ENCODE measurements around the gene GPC6.

Gene GPC6

DNA sequence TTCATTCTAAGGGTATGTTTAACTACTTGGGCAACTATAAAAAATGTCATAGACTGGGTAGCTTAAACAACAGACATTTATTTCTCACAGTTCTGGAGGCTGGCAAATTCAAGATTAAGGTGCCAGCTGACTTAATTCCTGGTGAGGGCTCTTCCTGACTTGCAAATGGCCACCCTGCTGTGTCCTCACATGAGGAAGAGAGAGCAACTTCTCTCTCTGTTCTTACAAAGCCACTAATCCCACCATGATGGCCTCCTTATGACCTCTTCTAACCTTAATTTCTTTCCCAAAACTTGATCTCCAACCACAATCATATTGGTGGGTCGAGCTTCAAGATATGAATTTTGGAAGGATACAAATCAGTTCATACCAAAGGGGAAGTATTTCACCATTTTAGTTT, 853.9 kb downstream of the GPC6 start:
- no peak for DNase-seq (ENCODE audit: low read depth in 1 of 2, low spot score in 1 of 2)

DNA sequence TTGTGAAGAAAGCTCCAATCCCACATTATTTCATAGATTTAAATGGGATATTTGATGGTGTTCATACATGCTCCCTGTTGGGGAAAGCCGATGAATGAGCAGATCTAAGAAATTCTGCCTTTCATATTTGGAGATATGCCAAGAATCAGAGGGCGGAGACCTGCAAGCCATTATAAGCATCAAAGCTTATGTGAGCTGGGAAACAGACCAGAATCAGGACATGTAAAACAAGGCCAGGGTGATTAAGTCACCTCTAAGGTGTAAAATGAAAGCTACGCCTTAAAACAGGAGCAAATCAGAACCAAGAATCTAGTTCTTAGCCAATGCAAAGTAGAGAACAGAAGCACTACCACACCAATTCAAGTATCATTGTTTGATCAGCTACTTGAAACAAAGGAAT, 860.5 kb downstream of the GPC6 start:
- no peak for DNase-seq (ENCODE audit: low read depth in 1 of 2, low spot score in 1 of 2)

DNA sequence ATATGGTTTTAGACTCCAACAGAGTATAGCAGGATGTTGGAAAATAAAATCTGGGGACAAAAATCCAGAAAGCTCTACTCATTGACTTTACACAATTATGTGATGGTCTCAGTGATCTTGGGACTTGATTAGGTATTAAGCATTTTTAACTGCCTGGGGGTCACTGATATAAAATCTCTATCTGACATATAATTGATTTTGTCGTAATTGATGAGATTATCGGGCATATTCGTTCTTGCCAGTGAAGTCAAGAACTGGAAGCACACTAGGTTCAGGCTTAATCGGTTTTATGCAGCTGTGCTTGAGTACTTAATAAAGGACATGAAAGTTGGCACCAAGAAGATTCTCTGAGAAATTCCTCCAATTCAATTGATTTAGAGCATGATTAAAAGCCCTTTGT, 862.1 kb downstream of the GPC6 start:
- DNase-seq (ENCODE audit: low read depth in 1 of 2, low spot score in 1 of 2), result no peak

DNA sequence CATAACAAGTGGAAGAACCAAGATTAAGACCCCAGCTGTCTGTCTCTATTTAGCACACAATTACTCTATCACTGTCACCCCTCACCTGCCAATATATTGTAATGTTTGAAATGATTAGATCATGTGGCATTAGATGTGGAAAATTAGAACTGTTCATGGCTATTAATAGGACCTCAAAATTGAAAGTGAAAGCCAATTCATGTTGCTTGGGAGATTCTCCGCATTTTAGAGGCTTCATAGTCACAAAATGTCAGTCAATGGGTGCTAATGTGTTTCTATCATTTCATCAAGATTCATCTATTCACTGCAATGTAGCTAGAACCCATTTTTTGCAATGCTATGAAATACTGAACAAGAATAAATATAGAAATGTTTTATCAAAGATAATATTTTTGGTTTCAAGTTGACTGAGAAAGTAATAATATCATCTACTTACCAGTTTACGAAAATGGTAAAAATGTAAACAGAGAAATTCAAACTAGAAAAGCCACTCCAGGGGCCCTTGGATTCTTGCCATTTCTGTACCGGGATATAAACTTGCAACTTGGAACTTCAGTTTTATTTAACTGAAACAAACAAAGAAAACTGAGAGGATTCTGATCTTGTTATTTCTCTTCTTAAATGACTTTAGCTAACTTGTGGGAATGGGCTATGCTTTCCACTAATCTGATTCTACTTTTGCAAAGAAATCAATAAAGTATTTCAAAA, 864.3 kb downstream of the GPC6 start:
- DNase-seq (ENCODE audit: low read depth in 1 of 2, low spot score in 1 of 2), result no peak

DNA sequence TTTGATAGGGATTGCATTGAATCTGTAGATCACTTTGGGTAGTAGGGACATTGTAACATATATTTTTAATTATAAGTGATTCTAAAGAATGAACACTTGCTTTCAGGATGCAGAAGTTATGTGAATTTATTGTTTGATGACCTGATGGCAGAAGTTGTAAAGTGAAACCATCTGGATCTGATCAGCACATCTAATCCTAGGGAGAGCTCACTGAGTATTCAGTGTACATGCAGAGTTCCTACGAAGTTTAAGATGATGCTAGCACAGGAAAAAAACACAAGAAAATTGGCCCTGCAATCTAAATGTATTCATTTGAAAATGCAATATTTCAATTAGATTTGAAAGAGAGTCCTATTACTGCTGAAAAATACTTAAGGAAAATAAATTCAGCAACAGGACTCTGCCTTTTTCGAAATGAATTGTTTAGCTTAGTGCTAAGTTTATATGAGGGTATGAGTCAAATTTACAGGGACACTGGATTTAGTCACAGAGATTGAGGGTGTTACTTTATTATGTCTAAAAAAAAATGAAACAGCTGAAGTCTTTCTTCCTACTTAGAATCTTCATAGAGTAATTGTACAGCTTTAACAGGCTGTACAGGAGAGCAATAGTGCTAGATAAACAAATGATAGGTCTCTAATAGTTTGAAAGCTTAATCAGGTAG, 867.2 kb downstream of the GPC6 start:
- no peak for DNase-seq (ENCODE audit: low read depth in 1 of 2, low spot score in 1 of 2)

DNA sequence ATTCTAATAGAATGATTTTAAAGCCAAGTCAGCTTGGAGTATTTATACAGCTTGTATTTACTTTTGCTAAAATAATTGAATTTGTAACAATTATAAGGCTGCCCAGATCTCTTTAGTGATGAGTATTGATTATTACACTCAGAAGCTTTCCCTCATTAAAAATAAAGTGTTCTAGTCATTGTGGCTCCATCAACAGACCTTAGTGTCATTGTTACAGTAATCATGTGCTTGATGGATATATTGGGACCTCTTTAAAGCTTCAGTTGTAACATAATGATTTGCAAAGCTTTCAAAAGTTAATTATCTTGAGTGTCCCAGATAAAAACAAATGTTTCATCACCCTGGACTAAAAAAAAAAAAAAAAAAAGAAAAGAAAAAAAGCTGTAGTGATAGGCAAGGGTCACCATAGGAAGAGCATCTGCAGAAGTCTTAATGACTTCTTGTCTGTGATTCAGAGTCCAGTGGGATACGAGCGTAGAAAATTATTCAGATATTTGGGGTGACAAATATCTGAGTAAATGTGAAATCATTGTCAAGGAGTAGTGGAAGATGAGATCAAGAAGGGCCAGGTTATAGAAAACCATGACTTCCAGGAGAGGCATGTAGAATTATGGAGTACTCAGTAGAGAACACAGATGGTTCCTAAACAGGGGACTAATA, 883.2 kb downstream of the GPC6 start:
- DNase-seq (ENCODE audit: low read depth in 1 of 2, low spot score in 1 of 2), result no peak

DNA sequence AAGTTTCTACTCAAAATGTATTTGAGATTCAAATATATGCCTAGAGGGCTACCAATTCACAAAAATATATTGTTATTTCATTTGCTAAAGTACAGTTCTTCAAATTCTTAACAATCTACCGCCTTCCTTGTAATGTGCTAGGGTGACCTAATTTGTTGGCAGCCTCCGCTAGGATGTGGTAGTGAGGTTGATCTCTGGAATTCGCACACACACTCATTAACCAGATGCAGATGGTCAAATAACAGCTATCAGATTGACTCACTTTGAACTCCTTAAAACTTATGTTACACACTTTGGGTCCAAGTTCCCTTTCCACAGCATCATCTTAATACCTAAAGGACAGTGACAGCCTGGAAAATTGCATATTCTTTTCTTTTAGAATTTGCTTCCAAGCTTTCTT, 885.6 kb downstream of the GPC6 start:
- DNase-seq (ENCODE audit: low read depth in 1 of 2, low spot score in 1 of 2), result no peak

DNA sequence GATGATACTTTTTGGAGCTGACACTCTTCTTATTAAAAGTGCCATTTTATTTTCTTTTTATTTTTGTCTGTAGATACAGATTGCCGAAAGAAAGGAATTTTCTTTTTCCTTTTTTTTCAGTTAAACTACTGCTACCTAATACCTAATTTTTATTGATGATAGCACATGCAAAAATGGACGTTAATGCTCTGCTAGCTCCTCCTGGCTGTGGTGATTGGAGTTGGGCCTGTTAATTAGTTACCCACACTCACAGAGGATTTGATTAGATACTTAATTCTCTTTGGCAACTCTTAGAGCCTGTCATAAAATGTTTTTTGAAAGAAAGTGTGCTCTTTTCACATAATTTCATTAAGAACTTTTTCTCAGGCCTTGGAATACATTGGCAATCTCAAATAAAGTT, 886.1 kb downstream of the GPC6 start:
- DNase-seq (ENCODE audit: low read depth in 1 of 2, low spot score in 1 of 2), result no peak

DNA sequence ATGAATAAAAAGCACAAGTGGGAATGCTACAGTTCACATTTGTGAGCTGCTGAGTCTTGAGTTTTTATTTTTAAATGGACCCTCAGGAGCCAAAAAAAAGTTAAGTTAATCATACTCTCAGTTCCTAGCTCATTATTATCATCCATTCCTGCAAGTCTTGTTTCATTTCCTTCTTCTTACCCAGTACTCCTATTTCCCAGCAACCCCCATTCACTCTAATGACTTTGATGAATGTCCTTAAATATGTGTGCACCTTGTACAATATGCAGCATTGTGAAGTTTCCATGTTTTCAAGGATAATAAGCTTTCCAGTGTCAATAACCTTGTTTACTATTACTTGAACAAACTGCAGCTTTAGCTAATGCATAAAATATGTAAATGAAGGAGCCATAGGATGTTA, 886.6 kb downstream of the GPC6 start:
- no peak for DNase-seq (ENCODE audit: low read depth in 1 of 2, low spot score in 1 of 2)

DNA sequence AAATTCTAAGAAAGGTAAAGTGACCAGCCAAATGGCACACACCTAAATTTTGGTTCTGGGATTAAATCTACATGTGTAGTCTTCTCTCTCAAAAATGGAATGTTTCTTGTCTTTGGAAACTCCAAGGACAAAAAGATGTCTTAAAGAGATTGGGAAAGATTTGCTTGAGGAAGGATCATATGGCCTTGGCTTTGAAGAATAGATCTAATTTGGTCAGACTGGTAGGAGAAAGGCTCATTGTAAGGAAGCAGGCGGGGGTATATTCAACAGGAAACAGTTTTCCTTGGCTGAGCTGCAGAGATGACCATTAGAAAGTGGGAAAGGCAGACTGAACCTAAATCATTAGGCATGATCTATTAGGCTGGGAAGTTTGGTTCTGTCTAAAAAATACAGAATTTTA, 887.6 kb downstream of the GPC6 start:
- no peak for DNase-seq (ENCODE audit: low read depth in 1 of 2, low spot score in 1 of 2)

DNA sequence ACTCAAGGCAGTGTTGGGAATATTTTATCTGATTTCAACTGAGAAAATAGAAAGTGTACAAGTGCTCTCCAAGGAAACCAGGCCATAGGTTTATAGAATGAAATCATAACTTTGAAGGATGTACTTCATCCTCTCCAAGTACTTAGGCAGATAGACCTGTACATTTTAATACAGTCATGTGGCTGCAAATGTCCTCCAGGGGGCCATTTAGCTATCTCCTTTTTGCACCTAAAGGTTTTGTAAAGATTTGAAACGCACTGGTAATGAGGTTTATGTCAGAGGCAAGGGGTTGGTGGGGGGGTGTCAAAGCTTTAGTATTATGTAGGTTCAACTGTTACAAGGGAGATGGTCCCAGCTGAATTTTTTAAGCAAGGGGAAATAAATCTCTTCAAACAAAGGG, 888.4 kb downstream of the GPC6 start:
- no peak for DNase-seq (ENCODE audit: low read depth in 1 of 2, low spot score in 1 of 2)

DNA sequence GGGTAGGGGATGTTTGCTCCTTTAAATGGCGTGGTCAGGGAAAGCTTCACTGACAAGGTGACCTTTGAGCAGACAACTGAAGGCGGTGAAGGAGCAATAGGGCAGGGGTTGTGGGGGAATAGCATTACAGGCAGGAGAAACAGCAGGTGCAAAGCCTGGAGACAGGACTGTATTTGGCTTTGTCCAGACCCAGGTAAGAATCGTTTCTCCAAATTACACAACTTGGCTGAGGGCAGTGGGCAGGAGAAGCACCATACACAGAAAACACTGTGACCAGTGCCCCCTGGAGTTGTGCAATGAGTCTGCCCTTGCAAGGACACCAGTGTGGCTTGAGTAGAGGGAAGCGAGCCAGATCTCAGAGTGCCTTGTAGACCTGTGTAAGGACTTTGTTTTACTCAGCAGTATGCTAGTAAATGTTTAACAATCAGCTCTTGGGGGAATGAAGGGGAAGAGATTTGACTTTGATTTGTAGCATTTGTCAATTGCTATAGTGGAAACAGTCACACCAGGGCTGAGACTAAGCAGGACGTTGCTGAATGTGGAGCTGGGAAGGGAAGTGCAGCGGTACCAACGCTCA, 892.8 kb downstream of the GPC6 start:
- DNase-seq (ENCODE audit: low read depth in 1 of 2, low spot score in 1 of 2), result no peak

DNA sequence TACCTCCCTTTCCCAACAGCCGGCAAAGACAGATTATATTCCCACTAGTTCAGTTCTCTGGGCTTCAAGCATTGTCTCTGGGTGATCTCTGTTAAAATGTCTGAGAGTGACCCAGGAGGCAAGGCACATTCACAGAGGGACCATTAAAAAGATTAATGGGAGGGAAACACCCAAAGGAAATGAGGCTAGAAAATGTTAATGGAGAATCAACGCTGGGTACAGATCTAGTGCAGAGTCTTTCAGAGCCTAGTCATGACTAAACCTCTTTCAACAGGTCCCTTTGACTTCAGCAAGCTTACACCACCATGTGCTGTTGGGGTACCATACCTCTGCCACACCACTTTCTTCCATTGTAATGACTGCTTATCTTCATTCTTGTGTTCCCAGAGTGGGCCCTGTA, 894.3 kb downstream of the GPC6 start:
- no peak for DNase-seq (ENCODE audit: low read depth in 1 of 2, low spot score in 1 of 2)

DNA sequence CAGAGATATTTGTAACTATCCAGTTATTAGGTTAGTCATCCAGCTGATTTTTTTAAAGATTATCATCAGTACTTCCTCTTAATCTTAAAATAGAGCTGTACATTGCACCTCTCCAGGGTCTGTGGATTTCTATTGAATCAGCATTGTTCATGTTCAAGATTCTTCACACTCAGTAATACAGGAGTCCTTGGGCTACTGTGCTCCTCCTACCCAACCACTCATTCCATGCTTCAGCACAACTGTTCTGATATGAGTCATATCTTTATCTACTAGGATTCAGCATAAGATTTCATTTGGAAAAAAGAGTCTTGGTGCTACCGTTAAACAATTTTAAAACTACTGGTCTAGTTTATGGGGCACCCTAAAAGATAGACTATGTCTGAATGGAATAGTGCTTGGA, 895.1 kb downstream of the GPC6 start:
- no peak for DNase-seq (ENCODE audit: low read depth in 1 of 2, low spot score in 1 of 2)

DNA sequence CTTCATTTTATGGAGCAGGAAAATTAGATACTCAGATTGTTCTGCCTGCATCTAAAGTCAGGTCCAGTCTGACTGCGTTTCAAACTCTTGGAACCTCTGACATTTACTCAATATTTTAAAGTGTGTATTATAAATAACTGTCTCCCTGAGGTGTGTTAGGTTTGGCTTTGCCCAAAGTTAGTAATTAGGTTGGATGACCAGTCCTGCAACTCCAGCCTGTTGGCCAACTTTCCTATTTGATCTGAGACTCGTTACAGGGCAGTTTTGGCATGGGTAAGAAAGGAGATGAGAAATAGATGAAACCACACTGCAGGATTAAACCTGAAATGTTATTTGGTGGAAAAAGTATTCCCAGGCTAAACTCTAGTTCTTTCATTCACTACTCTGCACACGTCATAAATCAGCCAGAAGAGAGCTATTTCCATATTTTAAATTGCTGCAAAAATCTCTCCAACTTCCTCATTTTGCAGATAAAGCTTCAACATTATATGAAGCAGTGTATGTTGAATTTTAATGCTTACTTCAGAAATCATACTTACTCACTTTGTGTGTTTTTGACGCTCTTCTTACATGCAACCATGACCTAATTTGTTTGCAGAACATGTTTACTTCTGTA, 895.8 kb downstream of the GPC6 start:
- DNase-seq (ENCODE audit: low read depth in 1 of 2, low spot score in 1 of 2), result no peak

DNA sequence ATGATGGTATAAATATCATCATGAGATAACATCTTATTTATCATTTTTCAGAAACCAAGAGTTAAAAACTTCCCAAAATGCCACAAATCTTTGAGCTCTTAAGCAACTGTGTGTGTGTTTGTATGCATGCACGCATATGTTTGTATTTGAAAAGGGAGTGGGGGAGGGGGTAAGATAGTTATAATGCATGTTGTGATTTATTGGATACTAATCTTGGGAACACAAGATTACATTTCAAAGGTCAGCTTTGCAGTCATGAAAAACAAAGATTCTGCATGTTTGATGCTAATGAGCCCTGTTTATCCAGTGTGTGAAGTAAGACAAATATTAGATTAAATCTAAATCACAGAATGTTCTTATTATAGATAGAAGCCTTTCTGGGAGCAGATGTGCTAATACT, 897.0 kb downstream of the GPC6 start:
- no peak for DNase-seq (ENCODE audit: low read depth in 1 of 2, low spot score in 1 of 2)

DNA sequence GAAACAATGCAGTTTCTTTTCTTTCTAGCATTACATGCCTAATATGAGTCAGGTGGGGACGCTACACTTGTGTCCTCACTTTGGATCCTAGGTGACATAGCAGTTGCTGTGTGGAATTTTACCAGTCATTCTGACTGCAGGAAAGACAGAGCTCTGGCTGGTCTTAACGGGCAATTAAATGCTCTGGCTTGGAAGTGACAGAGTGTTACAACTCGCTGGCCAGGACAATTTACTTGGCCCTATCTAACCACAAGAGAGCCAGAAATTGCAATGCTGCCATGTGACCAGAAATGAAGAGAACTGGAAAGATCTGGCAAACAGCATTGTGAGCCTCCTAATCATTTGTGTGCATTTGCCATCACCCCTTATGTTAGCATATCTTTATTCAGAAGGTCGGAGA, 901.8 kb downstream of the GPC6 start:
- no peak for DNase-seq (ENCODE audit: low read depth in 1 of 2, low spot score in 1 of 2)

DNA sequence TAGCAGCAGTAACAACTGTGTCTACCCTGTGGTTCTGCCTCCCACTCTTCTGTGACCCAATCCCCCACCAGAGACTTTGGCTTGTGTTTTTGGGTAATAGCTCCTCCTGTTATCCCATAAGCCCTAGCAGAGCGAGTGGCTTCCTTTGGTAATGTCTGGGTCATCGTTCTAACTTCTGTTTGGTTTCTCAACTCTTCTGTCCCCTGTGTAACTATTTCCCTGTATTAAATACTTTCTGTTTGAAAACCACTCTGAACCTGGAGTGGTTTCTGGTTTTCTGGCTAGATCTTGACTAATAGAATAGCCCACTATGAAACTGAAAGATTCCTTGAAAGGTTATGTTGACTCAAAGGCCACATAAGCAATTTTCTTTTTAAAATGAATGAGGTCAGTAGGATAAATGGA, 902.9 kb downstream of the GPC6 start:
- DNase-seq (ENCODE audit: low read depth in 1 of 2, low spot score in 1 of 2), result no peak

DNA sequence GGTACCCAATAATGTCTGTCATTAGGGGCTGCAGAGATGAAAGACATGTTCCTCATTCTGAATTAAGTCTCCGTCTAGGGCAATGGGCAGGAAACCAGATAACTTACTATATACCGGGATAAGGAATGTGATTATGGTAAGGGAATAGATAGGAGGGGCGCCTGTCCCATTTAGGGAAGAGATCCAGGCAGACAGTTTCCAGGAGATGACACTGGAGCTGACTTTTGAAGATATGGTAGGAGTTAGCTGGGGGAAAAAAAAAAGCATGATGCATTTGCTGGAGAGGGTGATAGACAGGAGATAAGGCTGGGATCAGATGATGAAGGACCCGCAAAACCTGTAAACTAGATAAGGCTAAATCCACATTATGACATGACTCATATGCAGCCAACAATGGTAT, 912.2 kb downstream of the GPC6 start:
- DNase-seq (ENCODE audit: low read depth in 1 of 2, low spot score in 1 of 2), result no peak

DNA sequence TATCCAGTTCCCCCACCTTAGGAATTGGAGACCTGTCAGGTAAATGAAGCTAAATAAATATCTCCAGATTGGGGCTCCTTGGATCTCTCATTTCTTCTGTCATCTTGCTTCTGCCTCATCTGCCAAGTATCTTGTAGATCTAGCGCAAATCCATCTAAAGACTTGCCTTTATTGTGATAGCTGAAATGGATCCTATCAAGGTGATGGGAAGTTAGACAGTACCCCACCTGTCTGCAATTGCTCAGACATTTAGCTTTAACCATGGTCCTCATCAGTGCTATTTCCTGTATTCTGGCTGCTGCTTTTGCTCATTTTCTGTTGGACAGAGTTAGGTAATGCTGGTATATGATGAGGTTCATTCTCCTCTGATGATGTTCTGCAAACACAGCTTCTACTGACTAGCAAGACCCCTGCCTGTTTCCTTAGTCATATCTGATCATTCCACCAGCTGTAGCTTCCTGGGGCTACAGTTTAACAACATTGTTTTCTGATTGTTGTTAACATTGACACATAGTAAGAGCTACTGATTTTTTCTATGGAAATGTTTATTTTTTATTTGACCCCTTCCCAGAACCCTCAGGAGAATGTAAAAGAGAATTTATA, 912.9 kb downstream of the GPC6 start:
- DNase-seq (ENCODE audit: low read depth in 1 of 2, low spot score in 1 of 2), result no peak

DNA sequence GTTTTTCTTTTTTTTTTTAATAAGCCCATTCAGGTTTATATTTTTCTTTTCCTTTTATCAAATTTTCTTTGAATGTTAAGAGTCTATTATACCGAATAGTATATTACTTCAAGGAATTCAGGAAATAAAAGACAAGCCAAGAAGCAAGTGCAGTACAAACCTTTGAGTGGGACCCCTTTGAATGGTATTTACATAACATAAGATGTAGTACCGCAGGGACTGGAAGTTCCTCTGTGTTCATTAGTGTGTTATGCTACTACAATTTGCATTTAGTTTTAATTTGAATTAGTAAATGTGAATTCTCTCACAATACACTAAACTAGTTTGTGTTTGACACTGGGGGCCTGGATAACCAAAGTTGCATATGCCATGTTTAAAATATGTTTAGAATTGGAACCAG, 913.4 kb downstream of the GPC6 start:
- DNase-seq (ENCODE audit: low read depth in 1 of 2, low spot score in 1 of 2), result no peak

DNA sequence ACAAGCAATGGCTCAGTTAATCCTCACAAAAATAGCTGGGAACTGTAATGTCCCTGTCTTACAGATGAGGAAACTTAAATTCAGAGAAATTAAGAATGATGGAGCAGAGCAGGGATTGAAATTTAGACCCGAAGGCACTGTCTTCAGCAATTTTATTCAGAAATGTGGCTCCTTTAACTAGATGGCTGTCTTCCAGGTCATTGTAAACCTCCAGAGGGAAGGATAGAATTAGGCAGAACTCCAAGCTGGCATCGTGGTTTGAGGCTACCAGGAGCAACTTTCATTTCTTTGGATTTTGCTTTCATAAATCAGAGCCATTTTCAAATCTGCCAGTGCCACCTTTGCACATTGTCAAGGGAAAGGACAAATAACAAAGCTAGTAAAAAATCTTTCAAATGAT, 913.9 kb downstream of the GPC6 start:
- no peak for DNase-seq (ENCODE audit: low read depth in 1 of 2, low spot score in 1 of 2)
